GM12892 (cell line): ENCODE results near the gene MAP3K1.

Experiments used
- DNase-seq: peaks from one replicate; pipeline ENCODE4 v3.0.0; 2011; ENCODE audit not compliant: insufficient read length
- FAIRE-seq: peaks from 2 replicates; lab custom pipeline; 2011; peaks lifted over from hg19 to GRCh38; lab: Jason Lieb, UNC
- POLR2A ChIP-seq: IDR thresholded peaks from 2 replicates; pipeline ENCODE4 v1.6.1; 2011; ENCODE audit warnings: low read depth, low read length, control low read depth
- POLR2AphosphoS5 ChIP-seq: IDR thresholded peaks from 2 replicates; pipeline ENCODE4 v1.6.1; 2011; ENCODE audit warnings: low read depth, low read length, control low read depth
- TAF1 ChIP-seq: IDR thresholded peaks from 2 replicates; pipeline ENCODE4 v1.6.1; 2011; ENCODE audit warnings: low read depth, mild to moderate bottlenecking, control low read depth, low read length, borderline replicate concordance

MAP3K1 gene

DNA sequence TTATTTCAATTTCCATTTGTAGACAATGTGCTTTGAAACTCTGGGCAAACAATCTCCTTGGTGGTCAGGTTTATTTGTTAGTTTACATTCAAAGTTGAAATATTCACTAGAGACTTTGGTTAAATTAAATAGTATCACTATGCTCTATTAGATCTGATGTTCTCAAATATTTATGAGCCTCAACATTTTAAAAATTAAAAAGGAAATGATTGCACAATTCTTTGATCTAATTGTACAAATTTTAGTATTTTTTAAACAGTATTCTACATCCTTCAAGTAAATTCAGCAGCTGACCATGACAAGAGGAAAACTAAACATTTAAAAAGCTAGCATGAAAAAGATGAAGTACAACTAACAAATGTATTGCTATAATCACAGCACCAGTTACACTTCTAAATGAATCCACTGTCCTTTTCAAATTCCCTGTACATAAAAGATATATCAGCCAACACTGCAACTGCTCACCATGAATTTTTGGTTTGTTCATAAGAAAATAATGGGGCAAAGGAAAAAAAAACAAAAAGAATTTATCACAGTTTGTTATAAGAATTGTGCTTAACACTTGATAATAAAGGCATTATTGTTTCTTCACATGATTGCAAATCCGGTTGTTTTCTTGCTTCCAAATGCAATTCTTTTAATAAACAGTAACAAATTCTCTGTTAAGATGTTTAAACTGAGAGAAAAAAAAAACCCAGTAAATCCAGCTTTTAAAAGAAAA lies 104.8 kb downstream of the MAP3K1 start:
- FAIRE-seq (no peak), DNase-seq (no peak)
- no peak for TF ChIP-seq POLR2AphosphoS5
- no peak for TF ChIP-seq TAF1

DNA sequence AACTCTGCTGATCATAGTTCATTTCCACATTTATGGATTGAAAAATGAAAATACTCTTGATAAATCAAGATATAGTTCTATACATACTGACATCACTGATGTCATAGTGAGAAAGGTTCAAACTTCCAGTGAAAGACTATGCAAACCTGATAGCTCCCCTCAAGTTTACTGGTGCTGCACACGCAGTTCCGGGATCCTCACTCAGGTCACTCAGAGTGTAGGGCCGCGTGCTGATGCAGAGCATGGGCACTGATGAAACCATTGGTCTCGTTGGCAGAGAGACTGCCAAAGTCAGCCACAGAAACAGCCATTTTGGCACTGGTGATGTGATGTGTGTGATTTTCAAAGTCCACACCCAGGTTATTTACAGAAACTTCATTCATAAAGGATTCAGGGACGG lies 107.6 kb downstream of the MAP3K1 start:
- no peak for FAIRE-seq

DNA sequence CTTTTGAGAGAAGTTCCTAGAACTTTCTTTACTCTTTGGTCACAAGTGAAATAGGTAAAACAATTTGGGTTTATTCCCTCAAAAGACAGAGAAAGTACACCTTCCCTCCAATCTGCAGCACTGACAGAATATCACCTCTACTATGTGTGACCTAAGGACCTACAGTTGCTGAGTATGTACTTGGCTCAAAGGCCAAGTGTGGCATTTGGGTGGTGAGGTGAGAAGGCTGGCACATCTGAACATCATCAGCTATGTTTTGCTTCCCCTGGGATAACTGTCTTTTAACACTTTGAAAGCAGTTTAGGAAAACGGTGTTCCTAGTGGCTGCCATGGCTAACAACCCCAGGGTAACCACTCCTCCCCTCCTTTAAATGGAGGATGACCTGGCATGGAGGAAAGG lies 119.0 kb downstream of the MAP3K1 start:
- no peak for TF ChIP-seq TAF1
- no peak for TF ChIP-seq POLR2A
- no peak for TF ChIP-seq POLR2AphosphoS5
- FAIRE-seq (no peak), DNase-seq (no peak)

More for the DNA sequence above, 107.6 kb downstream of the MAP3K1 start:
- TF ChIP-seq POLR2A (no peak), POLR2AphosphoS5 (no peak), TAF1 (no peak)
- DNase-seq, result no peak

DNA sequence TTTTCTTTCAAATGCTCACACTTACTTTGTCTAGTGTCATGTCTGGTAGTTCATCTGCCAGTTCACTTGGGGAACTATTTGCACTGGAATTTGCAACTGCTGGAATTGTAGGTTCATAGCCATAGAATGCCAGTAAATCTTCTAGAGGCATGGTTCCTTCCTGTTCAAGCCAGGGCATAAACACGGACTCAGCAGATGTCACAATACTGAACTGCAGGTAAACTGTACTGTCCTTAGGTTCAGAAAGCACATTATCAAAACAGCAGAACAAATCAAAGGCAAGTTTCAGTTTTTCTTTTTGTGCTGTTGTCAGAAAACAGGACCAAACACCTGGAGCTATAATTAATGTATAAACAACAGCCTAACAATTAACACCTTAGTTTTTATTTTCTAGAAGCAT lies 123.5 kb downstream of the MAP3K1 start:
- TF ChIP-seq POLR2A (no peak), TAF1 (no peak), POLR2AphosphoS5 (no peak)
- FAIRE-seq, result no peak
- no peak for DNase-seq

DNA sequence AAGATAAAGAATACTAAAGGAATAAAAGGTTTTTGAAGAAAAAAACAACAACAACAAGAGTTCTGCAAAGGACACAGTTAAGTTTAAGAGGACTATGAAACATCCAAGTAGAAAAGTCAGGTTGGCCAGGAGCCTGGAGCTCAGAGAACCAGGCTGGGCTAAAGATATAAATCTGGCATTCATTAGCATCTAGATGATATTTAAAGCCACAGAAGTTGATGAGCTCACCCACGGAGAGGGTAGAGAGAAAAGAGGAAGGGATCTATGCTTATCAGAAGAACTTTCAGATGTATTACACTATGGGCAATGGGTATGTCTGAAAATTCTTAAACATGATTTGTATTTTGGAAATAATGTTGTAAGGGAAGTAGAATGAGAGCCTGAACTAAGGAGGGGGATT lies 126.6 kb downstream of the MAP3K1 start:
- no peak for FAIRE-seq
- TF ChIP-seq POLR2A (no peak), TAF1 (no peak), POLR2AphosphoS5 (no peak)
- DNase-seq, result no peak
